ENCODE data around the gene CAMKK1.

GRCh38 chr17:3915995-3916696 is 23.3 kb upstream of the CAMKK1 start, which contains the start of gene P2RX1:
- no peak for TF ChIP-seq EP300 (IDR thresholded peaks at IDR 0.05)
- peak in 1 of 4 donors; percentile 17 for TF ChIP-seq POLR2A (IDR thresholded peaks at IDR 0.05)
- TF ChIP-seq CTCF (IDR thresholded peaks at IDR 0.05): no peak
